ENCODE results near the gene UGGT1.

UGGT1 gene

GRCh38 chr2:128214251-128214650, 123.3 kb downstream of the UGGT1 start:
- H3K79me2 ChIP-seq (ENCODE audit: low read length) = no peaks in the 10 kb centered on the region
- TF ChIP-seq CTCF (IDR thresholded peaks at IDR 0.05; ENCODE audit: low read depth, low read length) (no peak), EZH2phosphoT487 (IDR thresholded peaks at IDR 0.05; ENCODE audit: low read depth) (no peak)

GRCh38 chr2:128214866-128215460, 124.0 kb downstream of the UGGT1 start:
- H4K20me1 ChIP-seq (ENCODE audit: insufficient read depth, low read length) = no peaks in the 10 kb centered on the region
- no peak for TF ChIP-seq CTCF (IDR thresholded peaks at IDR 0.05; ENCODE audit: low read depth, low read length)
- no peaks in the 10 kb centered on the region for H3K27me3 ChIP-seq (ENCODE audit: low read depth, low read length)
- H3K27ac ChIP-seq (ENCODE audit: low read length) = no peak overlapping the region
- H3K36me3 ChIP-seq (replicated peaks; ENCODE audit: low read depth, low read length) = no peaks in the 10 kb centered on the region
- no peaks in the 10 kb centered on the region for H3K9me3 ChIP-seq (ENCODE audit: insufficient read depth, low read length)
- no peaks in the 10 kb centered on the region for H3K4me1 ChIP-seq (ENCODE audit: low read length)
- no peak overlapping the region for H2AFZ ChIP-seq (ENCODE audit: low read depth, low read length)
- no peaks in the 10 kb centered on the region for H3K79me2 ChIP-seq (ENCODE audit: low read length)
- H3K4me2 ChIP-seq (ENCODE audit: low read length) = no peak overlapping the region
- H3K4me3 ChIP-seq (ENCODE audit: low read length) = no peak overlapping the region
- no peak overlapping the region for H3K9ac ChIP-seq (ENCODE audit: low read length)

More at GRCh38 chr2:128214251-128214650, 123.3 kb downstream of the UGGT1 start:
- H3K27me3 ChIP-seq (ENCODE audit: low read depth, low read length) = no peaks in the 10 kb centered on the region
- no peaks in the 10 kb centered on the region for H4K20me1 ChIP-seq (ENCODE audit: insufficient read depth, low read length)
- no peak overlapping the region for H3K9ac ChIP-seq (ENCODE audit: low read length)
- no peak overlapping the region for H3K27ac ChIP-seq (ENCODE audit: low read length)
- H2AFZ ChIP-seq (ENCODE audit: low read depth, low read length) = no peak overlapping the region
- no peaks in the 10 kb centered on the region for H3K9me3 ChIP-seq (ENCODE audit: insufficient read depth, low read length)
- no peak overlapping the region for H3K4me3 ChIP-seq (ENCODE audit: low read length)
- no peaks in the 10 kb centered on the region for H3K36me3 ChIP-seq (replicated peaks; ENCODE audit: low read depth, low read length)
- no peaks in the 10 kb centered on the region for H3K4me1 ChIP-seq (ENCODE audit: low read length)
- no peak overlapping the region for H3K4me2 ChIP-seq (ENCODE audit: low read length)

GRCh38 chr2:128215897-128216642, 125.1 kb downstream of the UGGT1 start:
- no peak overlapping the region for H3K27ac ChIP-seq (ENCODE audit: low read length)
- TF ChIP-seq EZH2phosphoT487 (IDR thresholded peaks at IDR 0.05; ENCODE audit: low read depth) (no peak), CTCF (IDR thresholded peaks at IDR 0.05; ENCODE audit: low read depth, low read length) (no peak)

GRCh38 chr2:128217671-128218070, 126.7 kb downstream of the UGGT1 start:
- Histone ChIP-seq H3K9ac (ENCODE audit: low read length) (no peak overlapping the region), H4K20me1 (ENCODE audit: insufficient read depth, low read length) (no peaks in the 10 kb centered on the region), H3K79me2 (ENCODE audit: low read length) (no peaks in the 10 kb centered on the region), H3K36me3 (replicated peaks; ENCODE audit: low read depth, low read length) (no peaks in the 10 kb centered on the region), H3K27me3 (ENCODE audit: low read depth, low read length) (no peaks in the 10 kb centered on the region), H3K4me1 (ENCODE audit: low read length) (no peaks in the 10 kb centered on the region), H3K9me3 (ENCODE audit: insufficient read depth, low read length) (no peaks in the 10 kb centered on the region), H2AFZ (ENCODE audit: low read depth, low read length) (peak overlapping the region; percentile 74), H3K27ac (ENCODE audit: low read length) (no peak overlapping the region), H3K4me2 (ENCODE audit: low read length) (no peak overlapping the region), H3K4me3 (ENCODE audit: low read length) (no peak overlapping the region)
- no peak for TF ChIP-seq CTCF (IDR thresholded peaks at IDR 0.05; ENCODE audit: low read depth, low read length)
- no peak for TF ChIP-seq EZH2phosphoT487 (IDR thresholded peaks at IDR 0.05; ENCODE audit: low read depth)

More at GRCh38 chr2:128215897-128216642, 125.1 kb downstream of the UGGT1 start:
- Histone ChIP-seq H3K4me1 (ENCODE audit: low read length) (no peaks in the 10 kb centered on the region), H4K20me1 (ENCODE audit: insufficient read depth, low read length) (no peaks in the 10 kb centered on the region), H3K27me3 (ENCODE audit: low read depth, low read length) (no peaks in the 10 kb centered on the region), H3K36me3 (replicated peaks; ENCODE audit: low read depth, low read length) (no peaks in the 10 kb centered on the region), H3K9me3 (ENCODE audit: insufficient read depth, low read length) (no peaks in the 10 kb centered on the region), H3K79me2 (ENCODE audit: low read length) (no peaks in the 10 kb centered on the region), H3K9ac (ENCODE audit: low read length) (no peak overlapping the region), H3K4me3 (ENCODE audit: low read length) (no peak overlapping the region), H2AFZ (ENCODE audit: low read depth, low read length) (no peak overlapping the region), H3K4me2 (ENCODE audit: low read length) (no peak overlapping the region)
